GM19351 (cell line): ENCODE data around the gene MIPEP.

ENCODE experiments used
- ATAC-seq: cut with Tn5 transposase; IDR thresholded peaks from one replicate; pipeline ENCODE4 v1.9.1; 2021; ENCODE audit warnings: mild to moderate bottlenecking, moderate library complexity; ENCODE audit not compliant: unreplicated experiment

MIPEP gene

GRCh38 chr13:23688336-23688735 lies 200.9 kb downstream of the MIPEP start:
- no peak for ATAC-seq

DNA sequence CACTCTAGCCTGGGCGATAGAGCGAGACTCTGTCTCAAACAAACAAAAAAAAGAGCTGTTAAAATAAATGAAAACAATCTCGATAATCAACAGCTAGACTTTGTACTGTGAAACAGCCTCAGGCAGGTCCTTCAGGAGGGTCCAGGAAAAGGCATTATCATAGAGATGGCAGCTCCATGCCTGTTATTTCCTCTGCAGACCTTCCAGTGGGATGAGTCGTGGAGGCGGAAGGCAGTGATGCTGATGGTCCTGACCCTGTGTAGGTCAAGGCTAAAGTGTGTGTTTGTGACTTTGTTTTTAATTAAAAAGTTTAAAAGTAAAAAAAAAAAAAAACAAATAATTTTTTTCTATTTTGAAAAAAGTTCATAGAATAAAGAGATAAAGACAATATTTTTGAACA lies 201.6 kb downstream of the MIPEP start:
- no peak for ATAC-seq

GRCh38 chr13:23686948-23687347 lies 202.3 kb downstream of the MIPEP start:
- no peak for ATAC-seq

GRCh38 chr13:23685416-23685815 lies 203.8 kb downstream of the MIPEP start:
- no peak for ATAC-seq

DNA sequence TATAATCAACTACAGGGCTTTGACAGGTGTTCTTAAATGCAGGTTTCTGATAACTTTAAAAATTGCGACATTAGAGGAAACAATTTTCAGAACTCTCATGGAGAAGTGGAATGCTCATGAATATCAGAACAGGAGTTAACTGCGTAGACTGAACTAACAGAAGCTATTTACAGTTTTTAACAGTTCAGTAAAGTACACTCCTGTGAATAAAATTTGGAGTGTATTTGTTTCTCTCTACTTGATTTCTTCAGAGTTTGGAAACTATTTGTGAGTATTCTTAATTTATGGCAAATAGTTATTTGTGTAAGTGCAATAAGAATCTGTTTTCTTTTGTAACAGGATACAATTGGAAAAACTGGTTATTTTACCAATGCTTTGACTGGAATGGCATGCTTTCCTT lies 204.6 kb downstream of the MIPEP start:
- ATAC-seq = no peak

- ATAC-seq = no peak
These were observed 206.1 kb downstream of the MIPEP start for GRCh38 chr13:23683084-23683483.

DNA sequence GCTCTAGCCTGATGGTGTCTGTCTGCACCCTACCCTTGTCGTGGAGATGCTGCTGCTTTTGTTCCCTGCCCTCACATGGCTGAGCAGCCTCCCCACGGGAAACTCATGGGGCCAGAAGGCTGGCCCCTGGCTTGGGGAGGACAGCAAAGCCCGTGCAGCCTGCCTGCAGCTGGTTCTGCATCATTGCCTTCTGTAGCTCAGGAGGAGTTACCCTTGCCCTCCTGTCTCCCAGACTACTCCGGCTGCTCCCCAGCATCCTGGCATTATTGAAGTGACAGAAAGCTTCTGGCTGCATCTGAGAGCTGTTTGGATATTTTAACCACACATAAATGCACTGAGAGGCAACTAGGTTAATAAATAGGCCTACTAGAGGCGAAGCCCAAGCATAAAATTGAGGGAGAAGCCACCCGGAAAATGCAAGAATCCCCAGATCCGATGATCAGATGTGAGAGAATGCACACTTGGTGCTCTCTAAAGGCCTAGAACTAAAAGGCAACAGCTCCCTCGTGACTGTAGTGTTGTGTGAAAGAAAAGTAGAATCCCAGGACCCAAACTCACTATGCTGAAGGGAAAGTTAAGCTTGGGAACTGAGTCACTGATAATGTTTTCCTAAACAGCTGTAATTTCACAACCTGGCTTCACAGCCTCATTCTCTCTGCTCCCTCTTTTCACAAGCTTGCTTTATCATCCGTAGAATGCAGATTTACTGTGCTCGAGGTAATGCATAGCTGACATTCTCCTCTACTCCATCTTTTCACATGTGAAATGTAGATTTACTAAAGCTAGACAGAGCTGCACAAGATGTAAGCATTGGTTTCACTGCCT lies 208.1 kb downstream of the MIPEP start:
- no peak for ATAC-seq
